Measurements from ENCODE around the gene TRIM39. TPM values are rescaled to one million over a fixed set of nuclear protein-coding genes. Genes with fewer than 3 reads are reported as not detected.
A peak's percentile ranks its signal among the peaks of the same experiment; 100 is the strongest.

TRIM39 gene
- total and polyA plus RNA-seq, 9 of the 15 experiments (the other 6 are each of a cell fraction or from before 2014, with no cell fraction given) = 5.6 to 17.7 (median 12.8) TPM

DNA sequence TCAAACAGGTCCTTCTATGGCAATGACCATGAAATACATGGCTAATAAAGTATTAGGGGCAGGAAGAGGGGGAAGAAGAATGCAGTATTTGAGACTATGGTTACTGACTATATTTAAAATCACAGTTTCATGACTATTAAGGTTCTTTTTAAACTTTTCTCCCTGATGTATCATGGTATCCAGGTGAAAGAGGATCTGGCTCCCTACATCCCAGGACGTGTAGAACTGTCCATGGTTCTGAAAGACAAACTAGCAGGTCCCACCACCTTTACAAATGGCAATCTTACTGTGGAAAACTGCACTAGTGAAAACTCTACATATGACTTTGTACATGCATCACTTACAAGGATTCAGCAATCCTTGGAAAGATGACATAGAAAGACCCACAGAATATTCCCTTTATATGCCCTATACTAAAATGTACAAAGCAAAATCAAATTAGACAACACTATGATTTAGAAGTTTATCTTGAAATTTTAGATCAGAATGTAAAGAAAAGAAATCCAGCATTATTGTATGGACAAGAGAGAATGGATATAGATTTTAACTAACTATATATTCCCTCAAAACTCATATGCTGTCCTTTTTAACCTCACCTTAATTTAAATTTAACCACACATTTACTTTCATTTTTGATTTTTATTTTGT lies 51.7 kb downstream of the TRIM39 start (continued):
- TF ChIP-seq, protein P1, sequence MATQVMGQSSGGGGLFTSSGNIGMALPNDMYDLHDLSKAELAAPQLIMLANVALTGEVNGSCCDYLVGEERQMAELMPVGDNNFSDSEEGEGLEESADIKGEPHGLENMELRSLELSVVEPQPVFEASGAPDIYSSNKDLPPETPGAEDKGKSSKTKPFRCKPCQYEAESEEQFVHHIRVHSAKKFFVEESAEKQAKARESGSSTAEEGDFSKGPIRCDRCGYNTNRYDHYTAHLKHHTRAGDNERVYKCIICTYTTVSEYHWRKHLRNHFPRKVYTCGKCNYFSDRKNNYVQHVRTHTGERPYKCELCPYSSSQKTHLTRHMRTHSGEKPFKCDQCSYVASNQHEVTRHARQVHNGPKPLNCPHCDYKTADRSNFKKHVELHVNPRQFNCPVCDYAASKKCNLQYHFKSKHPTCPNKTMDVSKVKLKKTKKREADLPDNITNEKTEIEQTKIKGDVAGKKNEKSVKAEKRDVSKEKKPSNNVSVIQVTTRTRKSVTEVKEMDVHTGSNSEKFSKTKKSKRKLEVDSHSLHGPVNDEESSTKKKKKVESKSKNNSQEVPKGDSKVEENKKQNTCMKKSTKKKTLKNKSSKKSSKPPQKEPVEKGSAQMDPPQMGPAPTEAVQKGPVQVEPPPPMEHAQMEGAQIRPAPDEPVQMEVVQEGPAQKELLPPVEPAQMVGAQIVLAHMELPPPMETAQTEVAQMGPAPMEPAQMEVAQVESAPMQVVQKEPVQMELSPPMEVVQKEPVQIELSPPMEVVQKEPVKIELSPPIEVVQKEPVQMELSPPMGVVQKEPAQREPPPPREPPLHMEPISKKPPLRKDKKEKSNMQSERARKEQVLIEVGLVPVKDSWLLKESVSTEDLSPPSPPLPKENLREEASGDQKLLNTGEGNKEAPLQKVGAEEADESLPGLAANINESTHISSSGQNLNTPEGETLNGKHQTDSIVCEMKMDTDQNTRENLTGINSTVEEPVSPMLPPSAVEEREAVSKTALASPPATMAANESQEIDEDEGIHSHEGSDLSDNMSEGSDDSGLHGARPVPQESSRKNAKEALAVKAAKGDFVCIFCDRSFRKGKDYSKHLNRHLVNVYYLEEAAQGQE (IDR thresholded peaks at IDR 0.05; ENCODE audit: borderline replicate concordance) = peak; percentile 99
- TF ChIP-seq, protein P1 (CRISPR knock-in tag; IDR thresholded peaks at IDR 0.05; ENCODE audit: low read depth) = peak; percentile 91
- TF ChIP-seq DMBX1 (CRISPR knock-in tag; IDR thresholded peaks at IDR 0.05; ENCODE audit: borderline replicate concordance) = peak; percentile 13; the same call in 1 of the 2 replicates
- TF ChIP-seq, protein P2, sequence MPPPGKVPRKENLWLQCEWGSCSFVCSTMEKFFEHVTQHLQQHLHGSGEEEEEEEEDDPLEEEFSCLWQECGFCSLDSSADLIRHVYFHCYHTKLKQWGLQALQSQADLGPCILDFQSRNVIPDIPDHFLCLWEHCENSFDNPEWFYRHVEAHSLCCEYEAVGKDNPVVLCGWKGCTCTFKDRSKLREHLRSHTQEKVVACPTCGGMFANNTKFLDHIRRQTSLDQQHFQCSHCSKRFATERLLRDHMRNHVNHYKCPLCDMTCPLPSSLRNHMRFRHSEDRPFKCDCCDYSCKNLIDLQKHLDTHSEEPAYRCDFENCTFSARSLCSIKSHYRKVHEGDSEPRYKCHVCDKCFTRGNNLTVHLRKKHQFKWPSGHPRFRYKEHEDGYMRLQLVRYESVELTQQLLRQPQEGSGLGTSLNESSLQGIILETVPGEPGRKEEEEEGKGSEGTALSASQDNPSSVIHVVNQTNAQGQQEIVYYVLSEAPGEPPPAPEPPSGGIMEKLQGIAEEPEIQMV (tag; conservative IDR thresholded peaks at IDR 0.05; ENCODE audit: low read depth) = no peak
- TF ChIP-seq CREM (IDR thresholded peaks at IDR 0.05; ENCODE audit: low read depth) = peak; percentile 15; the same call in 1 of the 2 replicates
- TF ChIP-seq, protein P3, sequence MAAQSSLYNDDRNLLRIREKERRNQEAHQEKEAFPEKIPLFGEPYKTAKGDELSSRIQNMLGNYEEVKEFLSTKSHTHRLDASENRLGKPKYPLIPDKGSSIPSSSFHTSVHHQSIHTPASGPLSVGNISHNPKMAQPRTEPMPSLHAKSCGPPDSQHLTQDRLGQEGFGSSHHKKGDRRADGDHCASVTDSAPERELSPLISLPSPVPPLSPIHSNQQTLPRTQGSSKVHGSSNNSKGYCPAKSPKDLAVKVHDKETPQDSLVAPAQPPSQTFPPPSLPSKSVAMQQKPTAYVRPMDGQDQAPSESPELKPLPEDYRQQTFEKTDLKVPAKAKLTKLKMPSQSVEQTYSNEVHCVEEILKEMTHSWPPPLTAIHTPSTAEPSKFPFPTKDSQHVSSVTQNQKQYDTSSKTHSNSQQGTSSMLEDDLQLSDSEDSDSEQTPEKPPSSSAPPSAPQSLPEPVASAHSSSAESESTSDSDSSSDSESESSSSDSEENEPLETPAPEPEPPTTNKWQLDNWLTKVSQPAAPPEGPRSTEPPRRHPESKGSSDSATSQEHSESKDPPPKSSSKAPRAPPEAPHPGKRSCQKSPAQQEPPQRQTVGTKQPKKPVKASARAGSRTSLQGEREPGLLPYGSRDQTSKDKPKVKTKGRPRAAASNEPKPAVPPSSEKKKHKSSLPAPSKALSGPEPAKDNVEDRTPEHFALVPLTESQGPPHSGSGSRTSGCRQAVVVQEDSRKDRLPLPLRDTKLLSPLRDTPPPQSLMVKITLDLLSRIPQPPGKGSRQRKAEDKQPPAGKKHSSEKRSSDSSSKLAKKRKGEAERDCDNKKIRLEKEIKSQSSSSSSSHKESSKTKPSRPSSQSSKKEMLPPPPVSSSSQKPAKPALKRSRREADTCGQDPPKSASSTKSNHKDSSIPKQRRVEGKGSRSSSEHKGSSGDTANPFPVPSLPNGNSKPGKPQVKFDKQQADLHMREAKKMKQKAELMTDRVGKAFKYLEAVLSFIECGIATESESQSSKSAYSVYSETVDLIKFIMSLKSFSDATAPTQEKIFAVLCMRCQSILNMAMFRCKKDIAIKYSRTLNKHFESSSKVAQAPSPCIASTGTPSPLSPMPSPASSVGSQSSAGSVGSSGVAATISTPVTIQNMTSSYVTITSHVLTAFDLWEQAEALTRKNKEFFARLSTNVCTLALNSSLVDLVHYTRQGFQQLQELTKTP (IDR thresholded peaks at IDR 0.05; ENCODE audit: low read depth in 1 of 2, partially characterized antibody in 2 of 2) = peak in 1 of 2 experiments; percentile 78
- TF ChIP-seq, protein P4, sequence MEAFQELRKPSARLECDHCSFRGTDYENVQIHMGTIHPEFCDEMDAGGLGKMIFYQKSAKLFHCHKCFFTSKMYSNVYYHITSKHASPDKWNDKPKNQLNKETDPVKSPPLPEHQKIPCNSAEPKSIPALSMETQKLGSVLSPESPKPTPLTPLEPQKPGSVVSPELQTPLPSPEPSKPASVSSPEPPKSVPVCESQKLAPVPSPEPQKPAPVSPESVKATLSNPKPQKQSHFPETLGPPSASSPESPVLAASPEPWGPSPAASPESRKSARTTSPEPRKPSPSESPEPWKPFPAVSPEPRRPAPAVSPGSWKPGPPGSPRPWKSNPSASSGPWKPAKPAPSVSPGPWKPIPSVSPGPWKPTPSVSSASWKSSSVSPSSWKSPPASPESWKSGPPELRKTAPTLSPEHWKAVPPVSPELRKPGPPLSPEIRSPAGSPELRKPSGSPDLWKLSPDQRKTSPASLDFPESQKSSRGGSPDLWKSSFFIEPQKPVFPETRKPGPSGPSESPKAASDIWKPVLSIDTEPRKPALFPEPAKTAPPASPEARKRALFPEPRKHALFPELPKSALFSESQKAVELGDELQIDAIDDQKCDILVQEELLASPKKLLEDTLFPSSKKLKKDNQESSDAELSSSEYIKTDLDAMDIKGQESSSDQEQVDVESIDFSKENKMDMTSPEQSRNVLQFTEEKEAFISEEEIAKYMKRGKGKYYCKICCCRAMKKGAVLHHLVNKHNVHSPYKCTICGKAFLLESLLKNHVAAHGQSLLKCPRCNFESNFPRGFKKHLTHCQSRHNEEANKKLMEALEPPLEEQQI (IDR thresholded peaks at IDR 0.05) = 0 out of 2 replicates have a peak, but pooled peaks have one; percentile 38
- no peak for TF ChIP-seq HDAC1 (IDR thresholded peaks at IDR 0.05)
- no peak for TF ChIP-seq NR3C1 (CRISPR knock-in tag; IDR thresholded peaks at IDR 0.05)
- no peak for TF ChIP-seq HNRNPUL1 (IDR thresholded peaks at IDR 0.05; ENCODE audit: low read length)
- no peak for TF ChIP-seq PTBP1 (IDR thresholded peaks at IDR 0.05; ENCODE audit: low read depth, low read length)
